ENCODE measurements around the gene TAGLN2.

- TF ChIP-seq MAX (CRISPR knock-in tag; IDR thresholded peaks at IDR 0.05) (no peak), ZNF263 (CRISPR knock-in tag; IDR thresholded peaks at IDR 0.05; ENCODE audit: borderline replicate concordance) (no peak), LARP7 (IDR thresholded peaks at IDR 0.05) (no peak), CC2D1A (IDR thresholded peaks at IDR 0.05) (no peak)
These were observed 43.6 kb upstream of the TAGLN2 start for GRCh38 chr1:159968901-159969300.
